GM18861 (cell line): ENCODE measurements around the gene RASL11A.
A peak's percentile ranks its signal among the peaks of the same experiment; 100 is the strongest.

ENCODE experiments used
- ATAC-seq: cut with Tn5 transposase; IDR thresholded peaks from one replicate; pipeline ENCODE4 v1.9.1; 2021; ENCODE audit not compliant: unreplicated experiment

Gene RASL11A, protein sequence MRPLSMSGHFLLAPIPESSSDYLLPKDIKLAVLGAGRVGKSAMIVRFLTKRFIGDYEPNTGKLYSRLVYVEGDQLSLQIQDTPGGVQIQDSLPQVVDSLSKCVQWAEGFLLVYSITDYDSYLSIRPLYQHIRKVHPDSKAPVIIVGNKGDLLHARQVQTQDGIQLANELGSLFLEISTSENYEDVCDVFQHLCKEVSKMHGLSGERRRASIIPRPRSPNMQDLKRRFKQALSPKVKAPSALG

DNA sequence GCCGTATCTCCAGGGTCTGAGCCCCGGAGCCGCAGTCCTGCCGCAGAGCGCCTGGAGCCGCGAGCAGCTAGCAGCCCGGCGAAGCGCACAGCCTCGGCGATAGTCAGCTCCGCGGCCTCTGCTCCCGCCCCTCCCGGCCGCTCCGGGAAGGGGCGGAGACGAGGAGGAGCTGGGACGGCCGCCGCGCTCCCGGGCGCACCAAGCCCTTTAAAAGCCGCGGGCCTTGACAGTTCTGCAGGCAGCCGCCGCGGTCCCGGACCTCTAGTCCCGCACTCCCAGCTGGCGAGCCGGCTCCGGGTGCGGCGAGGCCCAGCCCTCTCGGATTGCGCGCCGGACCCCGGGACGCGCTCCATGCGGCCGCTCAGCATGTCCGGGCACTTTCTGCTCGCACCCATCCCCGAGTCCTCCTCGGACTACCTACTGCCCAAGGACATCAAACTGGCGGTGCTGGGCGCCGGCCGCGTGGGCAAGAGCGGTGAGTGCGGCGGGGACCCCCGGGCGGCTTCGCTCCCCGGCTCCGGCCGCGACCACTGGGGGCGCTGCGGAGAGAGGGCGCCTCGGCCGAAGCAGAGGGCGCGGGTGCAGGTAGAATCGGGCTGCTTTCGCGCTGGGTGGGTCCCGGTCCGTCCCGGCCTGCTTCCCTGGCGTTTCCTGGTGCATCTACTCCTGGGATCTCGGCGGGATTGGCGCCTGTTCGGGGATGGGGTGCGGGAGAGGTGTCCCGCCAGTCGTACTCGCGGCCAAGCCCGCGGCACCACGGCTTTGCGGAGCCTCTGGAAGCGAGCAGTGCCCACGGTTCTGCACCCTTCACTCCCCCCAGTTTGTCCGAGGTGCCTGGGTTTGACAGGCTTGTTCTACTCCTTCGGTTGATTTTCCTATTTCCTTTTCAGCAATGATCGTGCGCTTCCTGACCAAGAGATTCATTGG is at the start of gene RASL11A:
Gene RASL11A, plus strand, starts transcription at position 237 of the 927 bp plus-strand sequence. Its CDS starts 115 bp downstream, at position 352.
- ATAC-seq = peak; percentile 55

DNA sequence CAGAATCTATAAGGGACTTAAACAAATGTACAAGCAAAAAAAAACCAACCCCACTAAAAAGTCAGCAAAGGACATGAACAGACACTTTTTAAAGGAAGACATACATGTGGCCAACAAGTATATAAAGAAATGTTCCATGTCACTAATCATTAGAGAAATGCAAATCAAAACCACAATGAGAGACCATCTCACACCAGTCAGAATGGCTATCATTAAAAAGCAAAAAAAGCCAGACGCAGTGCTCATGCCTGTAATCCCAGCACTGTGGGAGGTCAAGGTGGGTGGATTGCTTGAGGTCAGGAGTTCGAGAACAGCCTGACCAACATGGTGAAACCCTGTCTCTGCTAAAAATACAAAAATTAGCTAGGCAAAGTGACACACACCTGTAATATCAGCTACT is 48.5 kb upstream of the RASL11A start:
- ATAC-seq = peak; percentile 64

DNA sequence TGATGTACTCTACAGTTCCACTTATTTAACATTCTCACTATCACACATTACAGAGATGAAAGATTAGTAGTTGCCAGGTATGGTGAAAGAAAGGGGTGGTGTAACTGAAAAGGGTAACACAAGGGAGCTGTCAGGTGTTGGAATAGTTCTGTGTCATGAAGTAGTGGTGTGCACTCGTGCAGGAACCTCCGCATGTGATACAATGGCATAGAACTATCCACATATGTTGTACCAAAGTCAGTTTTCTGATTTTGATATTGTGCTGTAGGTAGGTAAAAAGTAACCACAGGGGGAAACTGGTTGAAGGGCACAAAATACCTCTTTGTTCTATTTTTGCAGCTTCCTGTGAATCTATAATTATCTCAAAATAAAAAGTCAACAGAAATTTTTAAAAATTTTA is 43.6 kb upstream of the RASL11A start:
- ATAC-seq = no peak

DNA sequence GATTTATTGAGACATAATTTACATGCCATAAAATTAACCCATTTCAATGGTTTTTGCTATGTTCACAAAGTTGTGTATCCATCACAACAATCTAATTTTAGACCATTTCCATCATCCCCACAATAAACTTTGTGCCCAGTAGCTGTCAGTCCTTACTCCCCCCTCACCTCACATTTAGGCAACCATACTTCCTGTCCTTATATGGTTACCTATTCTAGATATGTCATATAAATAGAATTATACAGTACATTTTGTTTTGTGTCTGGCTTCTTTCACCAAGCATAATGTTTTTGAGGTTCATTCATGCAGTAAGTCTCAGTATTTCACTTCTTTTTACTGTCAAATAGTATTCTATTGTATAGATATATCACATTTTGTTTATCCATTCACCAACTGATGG is 42.5 kb upstream of the RASL11A start:
- no peak for ATAC-seq

DNA sequence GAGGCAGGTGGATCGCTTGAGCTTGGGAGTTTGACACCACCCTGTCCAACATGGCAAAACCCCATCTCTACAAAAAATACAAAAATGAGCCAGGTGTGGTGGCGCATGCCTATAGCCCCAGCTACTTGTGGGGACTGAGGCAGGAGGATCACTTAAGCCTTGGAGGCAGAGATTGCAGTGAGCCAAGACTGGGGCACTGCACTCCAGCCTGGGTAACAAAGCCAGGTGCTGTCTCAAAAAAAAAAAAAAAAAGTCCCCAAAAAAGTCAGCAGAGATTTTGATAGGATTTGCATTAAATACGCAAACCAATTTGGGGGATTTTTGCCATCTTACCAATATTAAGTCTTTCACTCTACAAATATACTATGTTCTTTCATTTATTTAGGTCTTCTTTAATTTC is 41.0 kb upstream of the RASL11A start:
- ATAC-seq = no peak

DNA sequence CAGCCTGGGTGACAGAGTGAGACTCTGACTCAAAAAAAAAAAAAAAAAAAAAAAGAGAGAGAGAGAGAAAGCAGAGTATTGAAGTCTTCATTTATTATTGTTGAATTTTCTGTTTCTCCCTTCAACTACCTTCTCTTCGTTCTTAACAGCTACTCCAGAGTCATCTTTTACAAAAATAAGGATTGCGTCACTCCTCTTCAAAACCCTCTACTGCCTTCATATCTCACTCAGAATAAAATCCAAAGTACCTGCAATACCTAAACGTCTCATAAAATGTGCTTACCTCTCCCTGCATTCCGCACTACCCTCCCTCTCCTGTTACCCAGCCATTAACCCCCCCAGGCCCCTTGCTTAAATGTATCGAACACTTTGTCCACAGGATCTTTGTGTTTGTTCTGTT is 36.7 kb upstream of the RASL11A start:
- ATAC-seq = no peak

DNA sequence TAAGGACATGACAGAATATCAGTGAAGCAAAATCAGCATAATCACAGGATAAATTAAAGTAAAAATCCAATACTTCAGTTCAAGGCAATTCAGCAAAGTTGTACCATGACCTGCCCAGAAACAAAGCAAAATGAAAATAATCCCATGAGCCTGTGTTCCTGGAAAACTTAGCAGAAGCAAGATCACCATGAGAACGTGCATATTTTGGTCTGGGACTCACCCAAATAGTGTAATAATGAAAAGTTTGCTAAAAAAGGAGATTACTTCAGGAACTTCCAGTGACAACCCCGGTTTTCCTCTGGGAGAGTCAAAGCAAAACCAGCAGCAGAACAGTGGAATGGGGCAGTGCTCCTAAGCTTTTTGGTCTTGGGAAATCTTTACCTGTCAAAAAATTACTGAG is 34.2 kb upstream of the RASL11A start:
- no peak for ATAC-seq

DNA sequence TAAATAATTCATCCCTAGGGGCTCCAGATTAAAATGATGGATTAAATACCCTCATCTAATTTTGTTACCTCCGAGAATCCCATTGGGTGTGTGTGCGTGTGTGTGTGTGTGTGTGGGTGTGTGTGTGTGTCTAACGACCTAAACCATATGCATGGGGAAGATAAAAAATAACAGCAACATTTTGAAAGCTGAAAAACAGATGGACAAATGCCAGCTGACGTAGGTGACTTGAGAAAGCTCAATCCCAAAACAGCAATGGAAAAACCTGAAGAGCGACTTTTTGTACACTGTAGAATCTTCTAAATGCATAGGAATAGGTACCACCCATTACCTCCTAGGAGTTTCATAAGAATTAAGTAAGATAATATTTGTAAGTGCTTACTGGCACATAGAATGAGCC is 27.9 kb upstream of the RASL11A start:
- ATAC-seq = no peak

DNA sequence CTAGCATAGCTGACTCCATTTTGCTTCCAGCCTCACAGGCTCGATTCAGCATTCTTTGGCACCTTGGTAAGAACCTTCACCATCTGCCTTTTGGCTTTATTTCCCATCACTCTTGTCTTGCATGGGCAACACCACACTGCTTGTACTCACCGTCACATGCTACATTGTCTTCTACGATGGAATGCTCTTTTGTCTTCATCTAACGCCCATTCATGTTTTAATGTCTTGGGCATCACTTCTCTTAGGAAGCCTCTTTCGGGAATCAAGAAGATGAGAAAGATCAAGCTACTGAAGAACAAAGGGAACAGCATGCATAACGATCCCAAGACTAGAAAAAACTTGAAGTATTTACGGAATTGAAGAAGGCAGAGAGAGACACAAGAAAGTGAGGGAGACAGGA is 25.0 kb upstream of the RASL11A start:
- no peak for ATAC-seq

DNA sequence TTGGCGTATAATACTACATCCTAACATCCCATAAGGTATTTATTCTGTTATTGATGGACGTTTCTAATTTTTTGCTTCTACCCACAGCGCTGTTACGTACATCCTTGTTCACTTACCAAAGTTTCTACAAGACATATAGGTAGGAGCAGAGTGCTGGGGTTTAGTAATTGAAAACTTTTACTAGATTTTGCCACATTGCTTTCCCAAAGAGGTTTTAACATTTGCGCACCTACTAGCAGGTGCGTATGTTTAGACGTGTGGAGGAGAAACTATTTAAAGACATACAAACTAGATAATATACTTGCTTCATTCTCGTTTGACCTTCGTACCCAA is 19.8 kb upstream of the RASL11A start:
- ATAC-seq = no peak

DNA sequence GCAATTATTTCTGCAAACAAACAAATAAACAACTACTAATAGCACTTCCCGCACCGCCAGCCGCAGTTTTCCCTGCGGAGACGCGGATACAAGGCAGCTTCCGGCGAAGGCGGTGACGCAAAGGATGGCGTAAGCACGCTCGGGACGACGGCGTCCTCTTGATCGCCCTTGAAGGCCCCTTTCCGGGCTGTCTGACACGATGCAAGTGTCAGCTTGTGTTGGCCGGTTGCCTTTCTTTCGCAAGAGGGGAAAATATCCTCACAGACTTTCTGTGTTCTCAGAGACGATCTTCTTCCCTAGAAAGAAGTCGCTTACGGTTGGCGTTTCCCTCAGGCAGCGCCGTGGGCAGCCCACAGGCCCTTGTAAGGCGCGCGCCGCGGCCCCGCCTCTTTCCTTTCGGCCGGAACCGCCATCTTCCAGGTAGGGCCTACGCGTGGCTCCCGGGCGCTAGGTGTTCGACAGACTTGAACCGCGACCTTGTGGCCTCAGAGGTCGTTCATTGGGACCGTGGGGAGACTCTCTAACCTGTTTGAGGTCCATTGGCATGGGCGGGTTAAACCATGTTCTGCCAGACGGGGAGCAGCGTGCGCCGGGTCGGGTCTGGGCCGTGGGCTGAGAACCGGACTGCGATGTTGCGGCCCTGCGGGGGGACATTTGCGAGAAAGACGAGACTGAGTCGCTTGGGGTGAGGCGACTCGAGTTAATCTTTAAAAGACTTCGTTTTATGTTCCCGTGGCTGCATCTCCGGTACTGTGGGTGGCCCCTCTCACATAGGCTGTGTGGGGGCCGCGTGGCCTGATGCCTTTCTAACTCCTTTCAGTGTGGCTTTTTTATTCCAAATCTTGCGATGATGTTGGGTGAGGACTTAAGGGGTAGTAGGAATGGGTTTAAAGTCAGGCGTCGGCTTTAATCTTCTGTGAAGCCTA is 19.2 kb upstream of the RASL11A start, which contains the start of gene RPL21:
Gene RPL21, plus strand, starts transcription at position 393 of the 926 bp plus-strand sequence. CDS start 2,219 bp downstream, outside the sequence.
- peak; percentile 85 for ATAC-seq

DNA sequence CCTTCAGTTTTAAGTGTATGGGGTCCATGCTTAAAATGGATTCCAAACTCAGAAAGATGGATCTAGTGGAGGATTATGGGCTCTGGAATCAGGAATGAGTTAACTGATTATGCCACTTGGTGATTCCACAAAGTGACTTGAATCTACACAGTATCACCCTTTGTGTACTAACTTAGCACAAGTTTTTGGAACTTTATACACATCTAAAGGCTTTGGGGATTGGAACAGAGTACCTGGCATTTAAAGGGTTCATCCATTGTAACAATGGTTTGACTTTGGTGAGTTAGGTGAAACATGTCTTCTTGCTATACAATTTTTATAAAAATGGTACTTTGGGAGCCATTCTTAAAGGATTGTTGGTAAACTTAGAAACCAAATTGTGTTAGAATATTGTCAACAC is 18.2 kb upstream of the RASL11A start:
- no peak for ATAC-seq

DNA sequence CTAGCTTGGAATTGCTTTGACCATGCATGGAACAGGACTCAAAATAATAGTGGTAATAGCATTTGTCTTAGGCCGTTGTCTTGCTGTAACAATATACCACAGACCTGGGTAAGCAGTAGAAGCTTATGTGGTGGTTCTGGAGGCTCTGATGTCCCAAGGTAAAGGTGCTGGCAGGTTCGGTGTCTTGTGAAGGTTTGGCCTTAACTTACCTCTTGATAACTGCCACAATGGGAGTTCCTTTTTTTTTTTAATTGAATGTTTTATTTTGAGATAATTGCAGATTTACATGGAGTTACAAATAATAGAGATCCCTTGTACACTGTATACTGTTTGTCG is 13.4 kb upstream of the RASL11A start:
- no peak for ATAC-seq

DNA sequence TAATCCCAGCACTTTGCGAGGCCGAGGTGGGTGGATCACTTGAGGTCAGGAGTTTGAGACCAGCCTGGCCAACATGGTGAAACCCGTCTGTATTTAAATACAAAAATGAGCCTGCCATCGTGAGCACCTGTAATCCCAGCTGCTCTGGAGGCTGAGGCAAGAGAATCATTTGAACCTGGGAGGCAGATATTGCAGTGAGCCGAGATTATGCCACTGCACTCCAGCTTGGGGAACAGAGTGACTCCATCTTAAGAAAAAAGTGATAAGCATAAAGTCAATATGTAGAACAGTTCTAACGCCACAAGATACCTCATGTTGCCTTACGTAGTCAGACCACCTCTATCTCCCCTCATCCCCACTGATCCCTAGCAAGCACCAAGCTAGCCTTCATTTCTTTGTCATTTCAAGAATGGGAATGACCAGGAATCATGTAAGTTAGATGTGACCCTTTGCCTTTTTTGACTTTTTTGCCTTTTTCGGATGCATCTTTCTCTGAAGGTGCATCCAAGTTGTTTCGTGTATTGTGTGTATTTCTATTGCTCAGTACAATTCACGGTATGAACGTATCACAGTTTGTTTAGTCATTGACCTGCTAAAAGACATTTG is 12.9 kb upstream of the RASL11A start:
- ATAC-seq = no peak

DNA sequence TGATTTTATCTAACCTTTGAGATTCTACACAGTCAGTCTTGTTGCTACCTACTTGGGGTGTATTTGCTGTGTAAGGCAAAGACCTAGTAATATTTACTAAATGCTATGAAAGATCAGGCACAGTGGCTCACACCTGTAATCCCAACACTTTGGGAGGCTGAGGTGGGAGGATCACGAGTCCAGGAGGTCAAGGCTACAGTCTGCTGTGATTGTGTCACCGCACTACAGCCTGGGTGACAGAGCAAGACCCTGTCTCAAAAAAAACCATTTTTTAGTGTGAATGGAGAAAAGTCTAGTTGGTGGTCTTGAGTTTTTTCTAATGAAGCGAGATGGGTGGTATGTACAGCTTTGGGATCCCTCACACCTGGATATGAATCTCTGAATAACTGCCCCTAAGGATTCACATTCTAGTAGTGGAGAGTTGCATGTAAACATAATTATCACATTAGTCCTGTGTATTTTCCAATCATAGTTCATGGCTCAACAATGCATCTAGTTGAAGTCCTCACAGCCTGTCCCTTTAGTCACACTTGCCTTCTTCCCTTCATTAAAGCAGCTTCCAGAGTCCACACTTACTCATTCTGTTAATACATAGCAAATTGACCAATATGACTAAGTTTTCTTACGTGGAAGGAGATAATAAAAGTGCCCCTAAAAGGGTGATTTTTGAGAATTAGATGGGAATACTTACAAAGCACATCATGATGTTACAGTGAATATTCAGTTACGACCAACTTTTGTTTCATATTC is 11.8 kb upstream of the RASL11A start:
- ATAC-seq = no peak

DNA sequence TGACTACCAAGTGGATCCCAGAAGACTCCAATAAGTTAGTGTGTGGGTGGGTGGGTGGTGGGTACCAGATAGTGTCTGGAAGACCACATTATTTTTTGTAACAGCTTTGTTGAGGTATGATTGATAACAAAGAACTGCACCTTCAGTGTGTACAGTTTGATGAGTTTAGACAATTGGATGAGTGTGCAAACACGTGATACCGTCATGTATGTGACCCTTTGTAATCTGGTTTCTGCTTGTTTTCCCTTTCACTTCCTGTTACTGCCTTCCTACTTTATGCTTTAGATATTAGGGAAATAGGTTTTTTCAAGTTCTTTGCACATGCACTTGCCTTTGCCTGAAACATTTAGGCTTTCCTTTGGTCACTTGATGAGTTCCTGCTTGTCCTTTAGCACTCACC is 10.8 kb upstream of the RASL11A start:
- ATAC-seq = peak; percentile 53

DNA sequence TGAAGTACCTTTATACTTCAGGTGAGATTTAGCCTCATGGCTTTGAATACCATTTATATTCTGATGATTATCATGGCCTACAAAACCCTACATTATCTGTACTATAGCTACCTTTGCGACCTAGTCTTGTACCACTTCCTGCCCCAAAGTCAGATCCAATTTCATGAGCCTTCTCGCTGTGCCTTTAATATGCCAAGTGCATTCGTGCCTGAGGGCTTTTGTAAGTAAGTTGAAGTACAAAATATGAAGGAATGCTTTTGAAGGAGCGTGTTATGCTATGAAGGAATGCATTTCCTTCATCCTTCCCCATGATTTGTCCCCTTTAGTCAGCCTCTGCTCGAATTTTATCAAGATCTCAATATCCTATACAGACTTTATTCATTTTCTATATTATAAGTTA is 9.2 kb upstream of the RASL11A start:
- no peak for ATAC-seq

DNA sequence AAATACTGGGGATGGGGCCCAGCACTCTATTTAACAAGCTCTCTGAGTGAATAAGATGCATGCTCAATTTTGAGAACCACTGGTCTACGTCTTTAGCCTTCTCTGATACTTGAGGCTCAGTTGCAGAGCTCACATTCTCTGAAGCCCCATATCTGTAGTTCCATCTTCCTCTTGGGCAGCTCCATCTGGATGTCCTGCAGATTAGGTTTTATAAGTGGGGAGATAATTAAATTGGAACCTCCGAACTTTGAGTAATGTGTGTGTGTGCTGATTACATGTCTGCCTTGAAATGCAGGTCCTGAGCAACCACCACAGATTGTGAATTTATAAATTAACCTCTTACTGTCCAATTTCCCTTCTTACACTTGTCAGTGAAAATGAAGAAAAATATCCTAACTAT is 7.2 kb upstream of the RASL11A start:
- no peak for ATAC-seq

DNA sequence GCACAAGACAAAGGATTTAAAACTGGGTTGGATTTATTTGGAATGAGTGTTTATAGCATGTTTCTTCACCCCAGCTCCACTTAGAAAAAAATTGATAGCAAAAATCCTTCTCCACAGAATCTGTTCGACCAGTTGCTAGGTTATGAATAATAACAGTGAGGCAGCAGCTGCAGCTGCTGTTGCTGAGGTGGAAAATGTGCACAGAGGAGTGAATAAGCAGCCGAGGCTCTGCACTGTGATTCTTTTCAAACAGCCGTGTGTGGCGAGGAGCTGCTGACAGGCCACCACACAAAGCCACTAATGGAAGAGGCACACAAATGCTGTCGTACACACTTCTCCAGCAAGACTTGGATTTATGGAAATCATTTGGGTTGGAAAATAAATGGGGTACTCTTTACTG is 6.4 kb upstream of the RASL11A start:
- ATAC-seq = no peak

DNA sequence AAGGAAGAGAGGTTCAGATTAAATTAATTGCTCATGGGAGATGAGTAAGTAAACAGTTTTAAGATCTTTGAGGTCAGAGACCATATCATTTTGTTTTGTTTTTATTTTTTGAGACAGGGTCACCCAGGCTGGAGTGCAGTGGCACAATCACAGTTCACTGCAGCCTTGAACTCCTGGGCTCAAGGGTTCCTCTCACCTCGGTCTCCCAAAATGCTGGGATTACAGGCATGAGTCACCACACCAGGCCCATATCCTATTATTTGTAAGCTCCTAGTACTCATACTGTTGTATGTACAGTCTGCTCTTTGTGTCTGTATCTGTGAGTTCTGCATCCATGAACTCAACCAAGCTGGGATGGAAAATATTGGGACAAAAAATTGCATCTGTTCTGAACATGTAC is 6.0 kb upstream of the RASL11A start:
- no peak for ATAC-seq
